Chondrocyte (in vitro differentiated cells): ENCODE results near the gene FRMD4A. TPM values are rescaled to one million over a fixed set of nuclear protein-coding genes. Genes with fewer than 3 reads are reported as not detected.

Experiments
- DNase-seq: peaks from one replicate; pipeline ENCODE4 v3.0.0; 2021; ENCODE audit warnings: mixed read lengths, low spot score
- H3K27ac Mint-ChIP-seq: one replicate; pipeline ENCODE4 v1.8.0; 2021; ENCODE audit warnings: mild to moderate bottlenecking, moderate library complexity, mixed read lengths; ENCODE audit not compliant: unreplicated experiment
- H3K27me3 Mint-ChIP-seq: 2 replicates; pipeline ENCODE4 v1.8.0; 2021; ENCODE audit warnings: low read depth, mixed read lengths
- H3K36me3 Mint-ChIP-seq: 2 replicates; pipeline ENCODE4 v1.8.0; 2021; ENCODE audit warnings: low read depth, mixed read lengths
- H3K4me1 Mint-ChIP-seq: 2 replicates; pipeline ENCODE4 v1.8.0; 2021; ENCODE audit warnings: low read depth, mild to moderate bottlenecking, mixed read lengths
- H3K4me3 Mint-ChIP-seq: one replicate; pipeline ENCODE4 v1.8.0; 2021; ENCODE audit warnings: mild to moderate bottlenecking, moderate library complexity, mixed read lengths; ENCODE audit not compliant: unreplicated experiment
- H3K9me3 Mint-ChIP-seq: 2 replicates; pipeline ENCODE4 v1.8.0; 2021; ENCODE audit warnings: low read depth, mixed read lengths
- CTCF ChIP-seq: fragments of 200-600 bp; sonication (generic); IDR thresholded peaks from 2 replicates; pipeline ENCODE4 v1.5.0; 2021; ENCODE audit warnings: antibody characterized with exemption, mild to moderate bottlenecking, moderate library complexity
- total RNA-seq: library from RNA; stranded (reverse); gene quantifications from 3 replicates; pipeline ENCODE4 v1.2.1, GENCODE V29; 2021

The FRMD4A gene
- total RNA-seq, 1 donor from 2014 or later: 129 TPM

DNA sequence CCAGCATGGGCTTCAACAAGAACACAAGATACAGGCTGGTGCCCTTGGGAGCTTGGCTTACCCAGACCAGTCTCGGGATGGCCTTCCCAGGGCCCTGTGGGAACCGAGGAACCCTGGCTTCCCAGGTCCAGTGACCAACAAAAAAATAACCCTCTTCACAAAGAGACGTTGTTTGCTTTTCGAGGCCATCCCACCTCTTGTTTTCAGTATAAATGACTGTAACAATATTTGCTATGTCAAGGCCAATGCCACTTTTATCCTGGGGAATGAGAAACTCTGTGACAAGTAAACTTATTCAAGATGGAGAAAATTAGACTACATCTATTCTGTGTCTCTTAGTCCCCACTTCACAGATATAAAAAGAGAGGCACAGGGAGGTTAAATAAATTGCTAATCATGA, 605.1 kb downstream of the FRMD4A start:
- Mint-ChIP-seq H3K27ac (no peak overlapping the region), H3K4me3 (no peak overlapping the region), H3K36me3 (peaks cover 57% of the 10 kb centered on the region), H3K9me3 (no peaks in the 10 kb centered on the region), H3K27me3 (no peaks in the 10 kb centered on the region), H3K4me1 (no peaks in the 10 kb centered on the region)
- no peak for TF ChIP-seq CTCF
- DNase-seq: no peak

DNA sequence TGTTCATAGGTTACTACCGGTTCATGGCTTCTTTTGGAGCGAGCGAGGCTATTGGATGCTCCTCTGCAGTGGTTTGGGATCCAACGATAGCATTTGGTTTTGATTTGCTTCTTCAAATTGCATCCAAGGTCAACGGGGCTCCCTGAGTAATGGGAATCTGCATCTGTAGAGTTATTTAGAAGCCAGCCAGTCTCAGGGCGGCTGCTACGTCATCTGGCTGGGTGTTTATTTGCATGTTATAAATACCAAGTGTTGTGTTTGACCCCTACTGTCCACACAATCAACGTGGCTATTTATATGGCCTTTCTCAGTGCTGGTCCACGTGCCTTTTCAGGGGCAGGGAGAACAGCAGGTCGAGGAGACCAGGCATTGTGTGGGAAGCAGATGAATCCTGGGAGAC, 606.2 kb downstream of the FRMD4A start:
- no peak for DNase-seq
- Mint-ChIP-seq H3K36me3 (peaks cover 52% of the 10 kb centered on the region), H3K27me3 (no peaks in the 10 kb centered on the region), H3K4me1 (no peaks in the 10 kb centered on the region), H3K4me3 (no peak overlapping the region), H3K9me3 (no peaks in the 10 kb centered on the region), H3K27ac (no peak overlapping the region)
- TF ChIP-seq CTCF: no peak

GRCh38 chr10:13722747-13723653, 607.7 kb downstream of the FRMD4A start:
- Mint-ChIP-seq H3K4me1 (peaks cover 12% of the 10 kb centered on the region), H3K27ac (no peak overlapping the region), H3K9me3 (no peaks in the 10 kb centered on the region), H3K4me3 (no peak overlapping the region), H3K36me3 (peaks cover 42% of the 10 kb centered on the region), H3K27me3 (no peaks in the 10 kb centered on the region)
- no peak for DNase-seq
- TF ChIP-seq CTCF: no peak

GRCh38 chr10:13721486-13721885, 609.2 kb downstream of the FRMD4A start:
- no peaks in the 10 kb centered on the region for H3K9me3 Mint-ChIP-seq
- H3K4me1 Mint-ChIP-seq: peaks cover 23% of the 10 kb centered on the region
- H3K36me3 Mint-ChIP-seq: peaks cover 36% of the 10 kb centered on the region
- no peak for TF ChIP-seq CTCF
- H3K27ac Mint-ChIP-seq: no peak overlapping the region
- DNase-seq: no peak
- H3K4me3 Mint-ChIP-seq: no peak overlapping the region
- H3K27me3 Mint-ChIP-seq: no peaks in the 10 kb centered on the region

DNA sequence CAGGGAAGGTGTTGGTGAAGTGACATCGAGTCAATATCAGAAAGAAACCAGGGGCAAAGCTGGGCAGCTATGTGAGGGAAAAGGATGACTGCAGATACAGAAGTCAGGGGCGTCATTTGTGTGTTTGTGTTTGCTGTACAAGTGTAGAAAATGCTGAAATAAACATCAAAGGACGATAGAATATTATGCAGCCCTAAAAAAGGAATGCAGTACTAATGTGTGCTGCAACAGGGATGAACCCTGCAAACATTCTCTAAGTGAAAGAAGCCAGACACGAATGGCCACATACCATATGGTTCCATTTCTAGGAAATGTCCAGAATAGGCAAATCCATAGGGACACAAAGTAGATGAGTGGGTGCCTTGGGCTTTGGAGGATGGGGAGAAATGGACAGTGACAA, 610.0 kb downstream of the FRMD4A start:
- TF ChIP-seq CTCF: no peak
- no peaks in the 10 kb centered on the region for H3K9me3 Mint-ChIP-seq
- H3K4me3 Mint-ChIP-seq: no peak overlapping the region
- H3K36me3 Mint-ChIP-seq: peaks cover 31% of the 10 kb centered on the region
- DNase-seq: no peak
- no peaks in the 10 kb centered on the region for H3K27me3 Mint-ChIP-seq
- H3K27ac Mint-ChIP-seq: no peak overlapping the region
- peaks cover 31% of the 10 kb centered on the region for H3K4me1 Mint-ChIP-seq
